Measurements from ENCODE around the gene FBXO34.

The FBXO34 gene

DNA sequence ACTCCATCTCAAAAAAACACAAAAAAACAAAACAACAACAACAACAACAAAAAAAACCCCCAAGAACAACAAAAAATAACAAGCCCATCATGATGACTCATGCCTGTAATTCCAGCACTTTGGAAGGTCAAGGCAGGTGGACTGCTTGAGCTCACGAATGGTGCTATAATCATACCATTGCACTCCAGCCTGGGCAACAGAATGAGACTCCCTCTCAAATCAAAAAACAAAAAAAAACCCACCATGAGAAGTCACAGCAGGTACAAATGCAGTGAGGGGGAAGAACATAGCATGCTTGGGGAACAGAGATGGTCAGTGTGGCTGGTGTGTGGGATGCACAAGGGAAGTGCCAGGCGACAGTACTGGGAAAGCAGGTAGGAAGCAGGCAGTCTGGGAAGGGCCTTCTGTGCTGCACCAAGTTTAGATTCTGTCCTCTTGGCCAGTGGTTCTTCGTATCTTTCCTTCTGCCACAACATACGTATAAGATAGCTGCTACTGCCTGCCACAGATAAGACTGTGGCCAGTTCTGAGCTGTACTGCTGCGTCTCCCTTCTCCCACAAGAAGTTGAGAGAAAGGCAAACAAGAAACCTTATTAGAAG lies 112.4 kb downstream of the FBXO34 start:
- no peak overlapping the region for H3K4me3 ChIP-seq (ENCODE audit: low read depth, low read length)
- TF ChIP-seq, protein P1, sequence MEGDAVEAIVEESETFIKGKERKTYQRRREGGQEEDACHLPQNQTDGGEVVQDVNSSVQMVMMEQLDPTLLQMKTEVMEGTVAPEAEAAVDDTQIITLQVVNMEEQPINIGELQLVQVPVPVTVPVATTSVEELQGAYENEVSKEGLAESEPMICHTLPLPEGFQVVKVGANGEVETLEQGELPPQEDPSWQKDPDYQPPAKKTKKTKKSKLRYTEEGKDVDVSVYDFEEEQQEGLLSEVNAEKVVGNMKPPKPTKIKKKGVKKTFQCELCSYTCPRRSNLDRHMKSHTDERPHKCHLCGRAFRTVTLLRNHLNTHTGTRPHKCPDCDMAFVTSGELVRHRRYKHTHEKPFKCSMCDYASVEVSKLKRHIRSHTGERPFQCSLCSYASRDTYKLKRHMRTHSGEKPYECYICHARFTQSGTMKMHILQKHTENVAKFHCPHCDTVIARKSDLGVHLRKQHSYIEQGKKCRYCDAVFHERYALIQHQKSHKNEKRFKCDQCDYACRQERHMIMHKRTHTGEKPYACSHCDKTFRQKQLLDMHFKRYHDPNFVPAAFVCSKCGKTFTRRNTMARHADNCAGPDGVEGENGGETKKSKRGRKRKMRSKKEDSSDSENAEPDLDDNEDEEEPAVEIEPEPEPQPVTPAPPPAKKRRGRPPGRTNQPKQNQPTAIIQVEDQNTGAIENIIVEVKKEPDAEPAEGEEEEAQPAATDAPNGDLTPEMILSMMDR (IDR thresholded peaks at IDR 0.05; ENCODE audit: insufficient read depth, low read depth, low read length, missing control alignments), result no peak
- DNase-seq (ENCODE audit: low read depth), result no peak

DNA sequence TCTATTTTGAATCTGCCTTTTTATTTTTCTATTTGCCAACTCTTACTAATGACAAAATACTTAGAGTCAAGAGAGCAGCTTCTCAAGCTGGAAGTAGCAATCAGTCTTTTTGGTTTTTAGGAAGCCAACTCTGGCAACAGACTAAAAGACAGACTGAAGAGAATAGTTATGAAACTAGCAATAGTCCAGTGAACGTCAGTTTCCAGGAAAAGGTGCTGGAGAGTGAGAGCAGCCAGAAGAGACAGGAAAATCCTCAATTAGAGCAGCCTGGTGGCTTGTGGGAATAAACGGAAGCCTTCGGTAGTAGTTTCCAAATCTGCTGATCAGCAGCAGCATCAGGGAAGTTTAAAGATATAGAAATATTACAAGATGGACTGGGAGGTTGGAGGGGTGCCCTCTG lies 113.3 kb downstream of the FBXO34 start:
- TF ChIP-seq, protein P1 (IDR thresholded peaks at IDR 0.05; ENCODE audit: insufficient read depth, low read depth, low read length, missing control alignments), result no peak
- no peak for DNase-seq (ENCODE audit: low read depth)
- H3K4me3 ChIP-seq (ENCODE audit: low read depth, low read length), result no peak overlapping the region

DNA sequence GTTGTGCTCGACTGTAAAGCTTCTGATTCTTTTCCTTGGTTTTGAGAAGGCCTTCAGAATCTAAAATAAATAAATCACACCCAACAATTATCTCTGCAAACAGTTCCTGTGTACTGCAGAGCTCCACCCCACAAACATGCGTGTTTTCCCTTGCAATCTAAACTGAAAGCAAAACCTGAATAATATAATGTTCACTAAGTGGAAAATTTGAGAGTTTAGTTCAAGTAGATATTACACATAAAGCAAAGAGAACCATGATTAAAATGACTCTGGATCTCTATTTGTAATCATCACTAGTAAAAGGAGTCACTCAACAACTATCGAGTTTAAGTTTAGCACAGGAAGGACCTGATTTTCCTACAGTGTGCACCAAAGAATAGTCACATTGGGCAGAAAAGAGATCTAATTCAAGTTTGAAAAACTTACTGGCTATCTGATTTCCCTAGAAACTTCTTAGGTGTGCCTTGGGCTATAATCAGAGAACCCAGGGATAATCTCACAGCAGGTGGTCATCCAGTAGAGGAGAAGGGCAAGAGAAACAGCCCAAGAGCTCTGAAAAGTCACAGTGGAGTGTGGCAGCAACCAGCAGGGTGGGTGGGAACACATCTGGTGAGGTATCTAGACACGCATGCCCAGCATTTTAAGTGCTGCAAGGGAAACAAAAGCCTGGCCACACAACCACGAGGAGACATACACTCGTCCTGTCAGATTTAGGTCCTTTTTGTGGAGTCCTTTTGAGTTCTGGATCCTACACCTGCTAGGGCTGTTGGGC lies 115.0 kb downstream of the FBXO34 start:
- DNase-seq (ENCODE audit: low read depth), result no peak
- TF ChIP-seq, protein P1 (IDR thresholded peaks at IDR 0.05; ENCODE audit: insufficient read depth, low read depth, low read length, missing control alignments), result no peak
- no peak overlapping the region for H3K4me3 ChIP-seq (ENCODE audit: low read depth, low read length)

DNA sequence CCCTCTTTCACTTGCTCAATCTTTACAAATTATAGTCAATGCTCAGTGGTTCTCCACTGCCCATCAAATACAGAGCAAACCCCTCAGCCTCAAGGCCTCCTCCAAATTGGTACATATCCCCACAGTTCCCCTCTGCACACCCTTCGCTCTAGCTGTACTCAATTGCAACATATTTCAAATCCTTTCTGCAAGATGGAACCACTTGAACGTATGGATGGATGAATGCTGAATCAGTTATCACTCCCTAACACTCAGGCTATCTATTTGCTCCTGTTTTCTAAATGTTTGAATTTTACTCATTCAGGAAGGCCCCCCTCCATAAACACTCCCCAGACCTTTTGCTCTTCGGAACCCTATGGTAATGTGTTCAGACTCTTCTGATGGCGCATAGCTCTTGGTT lies 115.9 kb downstream of the FBXO34 start:
- DNase-seq (ENCODE audit: low read depth), result no peak
- no peak overlapping the region for H3K4me3 ChIP-seq (ENCODE audit: low read depth, low read length)
- TF ChIP-seq, protein P1 (IDR thresholded peaks at IDR 0.05; ENCODE audit: insufficient read depth, low read depth, low read length, missing control alignments), result no peak

DNA sequence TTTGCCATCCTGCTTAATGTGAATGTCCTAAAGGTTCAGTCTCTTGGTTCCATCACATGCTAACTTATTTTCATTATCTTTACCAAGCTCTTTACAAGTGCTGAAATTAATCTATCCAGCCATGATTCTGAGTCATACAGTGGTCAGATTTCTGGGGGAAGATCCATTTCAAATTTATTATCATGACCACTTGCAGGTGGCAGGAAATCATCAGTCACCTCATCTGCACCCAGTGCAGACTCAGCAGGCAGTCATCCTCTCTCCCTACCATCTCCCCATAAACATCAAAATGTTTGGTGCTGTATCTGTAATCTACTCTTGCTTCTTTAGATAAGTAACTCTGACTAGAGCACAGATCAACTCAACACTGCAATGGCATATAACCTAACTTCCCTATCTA lies 116.9 kb downstream of the FBXO34 start:
- DNase-seq (ENCODE audit: low read depth), result no peak

DNA sequence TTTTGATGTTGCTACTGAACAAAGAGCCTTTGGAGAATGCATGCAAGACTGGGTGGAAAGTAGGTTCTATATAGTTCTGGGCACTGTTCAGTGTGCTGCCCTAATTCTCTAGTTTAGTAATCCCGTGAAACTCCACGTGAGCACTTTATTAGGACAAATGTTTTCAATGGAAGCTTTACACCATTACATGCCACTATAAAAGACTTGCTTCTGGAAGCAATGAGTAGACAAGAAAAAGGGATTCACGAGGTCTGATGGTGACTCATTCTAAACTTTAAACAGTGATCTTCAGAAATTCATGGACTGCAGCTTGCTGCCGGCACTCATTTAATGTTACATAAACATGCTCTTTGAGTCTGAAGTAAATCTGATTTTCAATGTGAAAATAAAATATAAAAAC lies 118.1 kb downstream of the FBXO34 start:
- TF ChIP-seq, protein P1 (IDR thresholded peaks at IDR 0.05; ENCODE audit: insufficient read depth, low read depth, low read length, missing control alignments), result no peak
- DNase-seq (ENCODE audit: low read depth), result no peak
- no peak overlapping the region for H3K4me3 ChIP-seq (ENCODE audit: low read depth, low read length)

More for the DNA sequence above, 116.9 kb downstream of the FBXO34 start:
- TF ChIP-seq, protein P1 (IDR thresholded peaks at IDR 0.05; ENCODE audit: insufficient read depth, low read depth, low read length, missing control alignments), result no peak
- no peak overlapping the region for H3K4me3 ChIP-seq (ENCODE audit: low read depth, low read length)

All from GM12865 (cell line).